Measurements from ENCODE around the gene VPS54. TPM values are rescaled to one million over a fixed set of nuclear protein-coding genes. Genes with fewer than 3 reads are reported as not detected.

The VPS54 gene
- total RNA-seq, 1 experiment from 2014 or later, result 19.5 TPM

DNA sequence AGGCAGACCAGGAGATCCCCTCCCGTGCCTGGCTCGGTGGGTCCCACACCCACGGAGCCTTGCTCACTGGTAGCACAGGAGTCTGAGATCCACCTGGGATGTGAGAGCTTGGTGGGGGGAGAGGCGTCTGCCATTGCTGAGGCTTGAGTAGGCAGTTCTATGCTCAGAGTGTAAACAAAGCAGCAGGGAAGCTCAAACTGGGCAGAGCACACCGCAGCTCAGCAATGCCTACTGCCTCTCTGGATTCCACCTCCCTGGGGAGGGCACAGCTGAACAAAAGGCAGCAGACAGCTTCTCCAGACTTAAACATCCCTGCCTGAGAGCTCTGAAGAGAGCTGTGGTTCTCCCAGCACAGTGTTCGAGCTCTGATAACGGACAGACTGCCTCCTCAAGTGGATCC is 92.4 kb downstream of the VPS54 start:
- DNase-seq (ENCODE audit: low read depth), result no peak

DNA sequence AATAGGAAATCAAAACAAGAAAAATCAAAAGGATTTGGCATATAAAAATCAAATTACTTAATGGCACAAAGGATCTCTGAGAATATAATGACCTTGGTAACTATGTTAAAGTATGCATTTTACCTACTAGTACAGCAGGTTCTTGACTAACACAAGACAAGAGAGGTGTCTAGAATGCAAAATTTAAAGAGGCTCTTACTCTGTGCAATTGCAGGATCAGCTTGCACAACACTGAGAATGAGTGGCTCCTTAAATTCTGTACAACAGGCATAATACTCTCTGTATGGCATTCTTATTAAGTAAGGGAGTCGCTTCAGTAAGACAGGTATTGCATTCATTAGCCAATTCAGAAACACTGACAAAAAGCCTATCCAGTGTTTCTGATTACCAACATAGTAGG is 104.9 kb downstream of the VPS54 start:
- DNase-seq (ENCODE audit: low read depth), result no peak

DNA sequence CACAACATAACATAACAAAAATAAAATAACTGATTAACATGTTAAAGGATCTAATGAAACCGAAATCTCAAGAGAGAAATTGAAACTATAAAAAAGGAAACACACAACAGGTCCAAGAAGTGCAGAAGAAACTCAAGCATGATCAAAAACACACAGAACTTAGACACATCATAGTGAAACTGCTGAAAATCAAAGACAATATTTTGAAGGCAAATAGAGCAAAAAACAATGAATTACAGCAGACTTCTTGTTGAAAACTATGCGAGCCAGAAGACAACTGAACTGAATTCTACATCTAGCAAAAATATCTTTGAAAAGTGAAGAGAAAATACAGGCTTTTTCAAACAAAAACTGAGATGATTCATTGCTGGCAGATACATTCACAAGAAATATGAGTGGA is 116.2 kb downstream of the VPS54 start:
- DNase-seq (ENCODE audit: low read depth), result peak; percentile 26

DNA sequence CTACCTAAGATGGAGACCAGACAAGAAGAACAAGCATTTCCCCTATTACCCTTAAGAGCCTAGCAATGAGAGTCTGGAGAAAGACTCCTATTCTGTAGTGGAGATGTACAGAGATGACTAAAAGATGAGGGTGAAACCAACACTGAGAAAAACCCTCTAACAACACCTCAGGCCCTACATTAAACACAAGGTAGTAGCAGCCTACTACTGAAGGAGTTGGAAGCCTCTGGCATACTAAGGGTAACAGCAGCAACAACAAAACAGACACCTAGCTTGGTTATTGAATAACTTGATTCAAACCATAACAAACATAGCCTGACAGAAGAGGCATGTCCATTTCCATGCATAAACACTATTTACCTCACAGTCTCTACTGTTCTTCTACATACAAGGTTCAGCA is 117.1 kb downstream of the VPS54 start:
- DNase-seq (ENCODE audit: low read depth), result no peak

GRCh38 chr2:63899639-63900038 is 119.6 kb downstream of the VPS54 start:
- DNase-seq (ENCODE audit: low read depth), result no peak

- no peak for DNase-seq (ENCODE audit: low read depth)
Observed at GRCh38 chr2:63898839-63899238, 120.4 kb downstream of the VPS54 start.

DNA sequence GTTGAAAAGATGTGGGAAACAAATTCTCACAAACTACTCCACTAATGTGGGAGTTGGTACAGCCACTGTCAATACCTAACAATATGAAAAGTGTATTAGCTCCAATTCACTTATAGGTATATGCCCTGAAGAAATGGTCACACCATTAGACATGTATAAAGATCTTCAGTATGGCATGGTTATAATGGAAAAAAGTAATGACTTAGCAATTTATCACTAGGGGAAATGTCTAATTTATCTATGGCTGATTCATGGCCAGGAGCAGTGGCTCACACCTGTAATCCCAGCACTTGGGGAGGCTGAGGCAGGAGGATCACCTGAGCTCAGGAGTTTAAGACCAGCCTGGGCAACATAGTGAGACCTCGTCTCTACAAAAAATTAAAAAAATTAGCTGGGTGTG is 125.1 kb downstream of the VPS54 start:
- no peak for DNase-seq (ENCODE audit: low read depth)

DNA sequence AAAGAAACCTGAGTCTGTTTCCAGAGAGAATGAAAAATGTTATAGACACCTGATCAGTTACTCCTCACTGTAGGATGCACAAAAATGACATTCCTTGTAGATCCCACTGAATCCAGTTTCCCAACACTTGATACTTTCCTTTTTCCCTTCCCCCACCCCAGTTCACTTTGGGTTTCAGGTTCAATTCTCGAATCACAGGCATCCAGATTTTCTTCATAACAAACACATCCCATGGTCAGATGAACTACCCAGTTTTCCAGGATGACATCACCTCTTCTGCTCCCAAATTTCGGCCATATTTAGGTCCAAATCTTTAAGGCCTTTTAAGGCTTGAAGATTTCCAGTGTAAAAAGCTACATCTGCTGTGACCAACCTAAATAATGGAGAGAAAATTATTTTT is 126.1 kb downstream of the VPS54 start:
- DNase-seq (ENCODE audit: low read depth), result no peak

DNA sequence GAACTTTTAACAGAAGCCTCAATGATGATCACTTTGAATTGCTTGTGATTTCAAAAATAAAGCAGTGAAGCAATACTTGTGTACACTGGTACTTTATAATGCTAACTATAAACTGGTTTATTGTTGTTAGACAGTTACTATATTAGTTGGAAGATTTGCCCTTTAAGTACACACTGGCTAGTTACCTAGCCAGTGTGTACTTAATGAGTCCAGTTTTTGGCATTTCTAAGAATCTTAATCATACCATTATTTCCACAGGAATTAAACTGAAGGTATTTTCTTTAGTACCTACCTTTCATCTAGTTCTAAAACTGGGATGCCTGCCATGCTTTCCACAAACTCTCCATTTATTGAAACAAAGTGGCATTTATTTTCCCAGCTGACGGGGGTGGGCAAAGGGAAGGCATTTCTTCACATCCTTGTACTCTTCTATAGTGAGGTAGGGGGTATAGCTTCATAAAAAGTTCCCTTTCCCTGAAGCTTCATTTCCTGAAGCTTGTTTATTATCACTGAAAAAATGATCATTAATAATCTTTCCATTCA is 127.7 kb downstream of the VPS54 start:
- no peak for DNase-seq (ENCODE audit: low read depth)

DNA sequence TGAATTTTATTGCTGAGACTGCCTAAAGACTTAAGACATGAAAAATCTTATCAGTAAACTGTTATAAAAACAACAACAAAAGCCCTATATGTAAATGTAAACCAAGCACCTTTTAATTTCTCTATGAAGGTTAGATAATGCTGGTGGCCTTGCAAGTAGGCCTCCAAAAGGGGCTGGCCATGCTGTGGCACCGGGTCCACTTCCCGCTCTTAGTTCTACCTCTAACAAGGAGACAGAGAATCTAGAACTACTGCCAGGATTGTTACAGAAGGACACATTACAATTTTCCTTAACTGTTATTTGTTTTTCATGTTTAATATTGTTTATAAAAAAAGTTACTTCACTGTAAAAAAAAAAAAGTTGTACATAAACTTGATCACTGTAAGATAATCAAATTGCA is 128.6 kb downstream of the VPS54 start:
- DNase-seq (ENCODE audit: low read depth), result no peak

GRCh38 chr2:63888490-63889402 is 130.5 kb downstream of the VPS54 start:
- peak; percentile 53 for DNase-seq (ENCODE audit: low read depth)

DNA sequence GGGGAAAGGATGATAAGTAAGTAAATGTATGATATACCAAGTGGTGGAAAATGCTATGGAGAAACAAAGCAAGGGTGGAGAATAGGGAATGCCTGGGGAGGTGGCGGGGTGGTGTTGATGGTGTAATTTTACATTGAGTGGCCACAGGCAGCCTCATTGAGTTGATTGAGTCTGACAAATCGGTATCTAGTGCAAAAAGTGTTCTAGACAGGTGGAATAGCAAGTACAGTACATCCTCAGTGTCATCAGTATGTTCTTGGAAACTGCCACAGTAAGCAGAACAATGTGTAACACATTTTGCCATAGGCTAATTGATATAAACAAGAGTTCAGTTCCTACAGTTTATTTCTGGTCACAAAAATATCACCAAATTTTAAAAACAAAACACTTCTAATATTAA is 131.2 kb downstream of the VPS54 start:
- no peak for DNase-seq (ENCODE audit: low read depth)

DNA sequence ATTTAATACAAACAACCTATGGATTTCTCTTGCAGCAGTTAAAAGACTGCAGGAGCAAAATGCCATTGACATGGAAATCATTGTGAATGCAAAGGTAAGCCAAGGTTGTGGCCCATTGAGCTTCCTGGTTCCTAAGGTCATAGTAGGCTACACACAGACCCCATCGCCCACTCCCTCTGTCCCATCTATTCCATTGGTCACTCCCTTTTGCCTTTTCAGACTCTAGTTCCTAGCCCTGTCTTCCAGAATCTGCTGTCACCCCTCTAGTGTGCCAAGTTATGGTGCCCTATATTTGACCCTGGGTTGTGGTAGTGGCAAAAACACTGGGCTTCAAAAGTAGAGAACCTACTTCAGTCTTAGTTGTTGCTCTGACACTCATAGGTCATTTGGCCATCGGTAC is 132.8 kb downstream of the VPS54 start:
- no peak for DNase-seq (ENCODE audit: low read depth)

- no peak for DNase-seq (ENCODE audit: low read depth)
Observed at GRCh38 chr2:63882395-63883105, 136.7 kb downstream of the VPS54 start.

GRCh38 chr2:63881205-63881604 is 138.0 kb downstream of the VPS54 start:
- no peak for DNase-seq (ENCODE audit: low read depth)

GRCh38 chr2:63880625-63881024 is 138.6 kb downstream of the VPS54 start:
- no peak for DNase-seq (ENCODE audit: low read depth)

DNA sequence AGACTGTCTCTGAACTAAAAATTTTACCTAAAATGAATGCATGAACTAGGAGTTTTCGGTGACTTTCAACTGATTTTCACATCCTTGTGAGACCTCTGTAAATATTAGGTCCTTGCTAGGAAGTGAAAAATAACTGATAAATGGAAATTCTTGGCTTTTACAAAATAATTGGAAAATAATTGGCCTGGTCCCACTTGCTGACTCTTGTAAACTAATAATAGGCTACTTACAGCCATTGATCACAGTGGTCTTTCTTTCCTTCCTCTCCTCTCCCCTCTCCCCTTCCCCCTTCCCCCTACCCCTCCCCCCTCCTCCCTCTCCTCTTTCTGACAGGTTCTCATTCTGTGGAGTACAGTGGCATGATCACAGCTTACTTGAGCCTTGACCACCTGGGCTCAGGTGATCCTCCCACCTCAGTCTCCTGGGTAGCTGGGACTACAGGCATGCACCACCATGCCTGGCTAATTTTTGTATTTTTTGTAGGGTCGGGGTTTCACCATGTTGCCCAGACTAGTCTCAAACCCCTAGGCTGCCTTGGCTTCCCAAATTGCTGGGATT is 139.3 kb downstream of the VPS54 start:
- no peak for DNase-seq (ENCODE audit: low read depth)

GRCh38 chr2:63878486-63878885 is 140.7 kb downstream of the VPS54 start:
- no peak for DNase-seq (ENCODE audit: low read depth)

DNA sequence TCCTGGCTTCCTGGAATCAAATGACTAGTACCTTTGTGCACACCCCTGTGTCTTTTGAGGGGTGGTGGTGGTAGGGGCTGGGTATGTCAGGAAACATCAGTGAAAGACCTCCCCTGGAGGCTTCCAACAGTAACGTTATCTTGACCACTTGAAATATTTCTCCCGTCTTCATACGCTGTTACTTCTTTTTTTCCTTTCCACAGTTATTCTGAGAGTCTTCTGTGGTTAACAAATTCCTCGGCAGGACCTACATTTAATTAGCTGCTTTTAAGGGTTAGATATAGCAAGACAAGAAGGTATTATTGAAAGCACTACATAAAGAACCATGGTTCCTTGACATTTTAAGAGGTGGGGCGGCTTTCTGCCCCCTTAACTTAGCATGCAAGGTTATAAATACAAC is 142.9 kb downstream of the VPS54 start:
- DNase-seq (ENCODE audit: low read depth), result no peak

DNA sequence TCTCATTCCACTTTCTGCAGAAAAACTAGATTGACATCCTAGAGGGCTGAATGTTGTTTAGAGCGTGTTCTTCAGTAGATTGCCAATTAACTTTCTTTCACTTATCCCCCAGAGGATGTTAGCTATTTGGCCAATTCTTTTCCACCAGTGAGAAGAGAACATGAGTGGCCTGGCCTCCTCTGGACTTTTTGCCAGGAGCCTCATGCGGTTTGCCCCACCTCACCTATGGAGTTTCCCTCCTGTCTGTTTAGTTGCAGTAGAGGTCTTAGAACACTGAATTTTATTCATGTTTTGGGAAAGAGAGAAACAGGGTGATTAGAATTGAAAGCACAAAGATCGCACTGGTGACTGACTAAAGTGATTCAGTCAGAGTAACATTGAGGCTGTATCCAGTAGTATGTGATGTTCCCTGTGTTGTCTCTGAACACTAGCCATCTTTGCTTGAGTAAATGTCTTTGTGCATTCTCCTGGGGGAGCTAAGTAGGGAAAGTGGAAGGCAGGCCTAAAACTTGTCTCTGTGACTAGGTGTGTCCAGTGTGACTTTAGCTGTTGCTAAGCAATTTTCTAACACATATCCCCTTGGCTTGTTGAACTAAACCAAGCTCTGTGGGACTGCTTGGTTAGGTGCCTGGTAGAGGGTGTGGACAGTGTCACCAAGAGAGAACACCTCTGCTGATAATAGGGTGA is 143.5 kb downstream of the VPS54 start:
- DNase-seq (ENCODE audit: low read depth), result no peak

DNA sequence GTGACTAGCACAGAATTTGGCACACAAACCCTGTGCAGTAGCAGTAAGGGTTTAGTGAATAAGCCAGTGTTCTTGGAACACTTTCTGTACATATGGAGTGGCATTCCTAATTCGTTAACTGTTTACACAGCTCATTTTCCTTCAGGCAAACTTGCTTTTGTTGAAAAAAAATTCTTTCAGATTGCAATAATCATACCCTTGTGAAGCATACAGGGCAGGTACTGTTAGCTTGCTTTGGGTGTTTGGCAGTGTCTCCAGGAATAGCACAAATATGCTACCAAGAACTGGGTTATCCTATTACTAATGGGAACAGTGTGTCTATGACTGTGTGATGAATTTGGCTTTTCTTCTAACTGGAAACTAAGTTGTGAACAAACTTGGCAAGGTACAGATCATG is 144.1 kb downstream of the VPS54 start:
- DNase-seq (ENCODE audit: low read depth), result no peak

Data from M059J (cell line).